ENCODE results near the gene CD180.

CD180 gene

GRCh38 chr5:67156976-67157583, 39.5 kb downstream of the CD180 start:
- peak; percentile 48 to 62 for DNase-seq

DNA sequence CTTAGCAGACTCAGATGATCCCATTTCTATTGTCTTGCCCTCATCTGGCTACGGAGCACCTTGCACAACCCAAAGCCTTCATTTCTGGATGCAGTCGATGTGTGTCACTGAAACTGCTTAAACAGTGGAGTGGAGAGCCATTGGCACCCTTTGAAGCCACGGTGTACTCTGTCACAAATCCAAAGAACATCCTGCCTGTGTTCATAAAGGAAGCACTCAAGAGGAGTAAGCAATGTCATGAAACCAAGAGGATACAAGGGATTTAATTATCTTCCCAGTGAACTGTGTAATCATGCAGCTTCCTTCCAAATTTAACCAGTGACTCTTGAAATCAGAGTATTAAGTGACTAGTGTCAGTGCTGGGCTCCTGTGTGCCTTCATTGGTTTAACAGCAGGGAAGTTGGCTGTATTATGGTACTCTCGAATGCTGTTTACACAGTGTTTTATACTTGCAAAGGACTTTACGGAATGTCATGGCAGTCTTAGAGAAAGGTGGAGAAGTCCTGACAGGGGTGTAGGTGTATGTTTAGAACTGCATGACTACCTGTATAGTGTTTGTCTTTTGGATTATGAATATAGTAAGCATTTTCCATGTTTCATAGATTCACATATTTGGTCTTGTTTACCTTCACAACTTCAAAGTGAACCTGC, 41.9 kb downstream of the CD180 start:
- no peak for DNase-seq

DNA sequence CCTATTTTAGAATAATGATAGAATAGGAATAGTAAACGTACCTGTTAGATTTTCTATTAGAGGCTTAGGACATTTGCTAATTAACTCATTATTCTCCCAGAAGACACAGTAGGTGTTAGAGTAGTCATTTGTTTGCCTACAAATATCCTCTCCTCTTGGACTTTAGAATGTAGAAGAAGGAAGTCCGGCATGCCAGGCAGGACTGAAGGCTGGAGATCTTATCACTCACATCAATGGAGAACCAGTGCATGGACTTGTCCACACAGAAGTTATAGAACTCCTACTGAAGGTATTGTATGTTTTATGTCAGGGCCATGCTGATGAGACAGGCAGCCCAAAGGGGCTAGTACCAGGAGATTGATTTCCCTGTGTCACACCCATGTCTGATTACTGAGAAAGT, 43.3 kb downstream of the CD180 start:
- DNase-seq: no peak

DNA sequence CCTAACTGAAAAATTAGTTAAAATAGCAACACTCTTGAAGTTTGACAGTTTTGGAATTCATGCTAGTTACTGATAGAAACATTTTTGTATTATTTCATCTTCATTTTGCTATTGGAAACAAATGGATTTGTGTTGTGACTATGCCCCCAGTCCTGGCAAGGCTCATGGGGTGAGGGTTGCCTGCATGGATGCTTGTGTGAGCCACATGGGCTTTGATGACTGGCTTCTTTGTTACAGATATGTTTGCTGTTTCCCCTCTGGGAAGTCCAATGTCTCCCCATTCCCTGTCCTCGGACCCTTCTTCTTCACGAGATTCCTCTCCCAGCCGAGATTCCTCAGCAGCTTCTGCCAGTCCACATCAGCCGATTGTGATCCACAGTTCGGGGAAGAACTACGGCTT, 44.2 kb downstream of the CD180 start:
- no peak for DNase-seq

DNA sequence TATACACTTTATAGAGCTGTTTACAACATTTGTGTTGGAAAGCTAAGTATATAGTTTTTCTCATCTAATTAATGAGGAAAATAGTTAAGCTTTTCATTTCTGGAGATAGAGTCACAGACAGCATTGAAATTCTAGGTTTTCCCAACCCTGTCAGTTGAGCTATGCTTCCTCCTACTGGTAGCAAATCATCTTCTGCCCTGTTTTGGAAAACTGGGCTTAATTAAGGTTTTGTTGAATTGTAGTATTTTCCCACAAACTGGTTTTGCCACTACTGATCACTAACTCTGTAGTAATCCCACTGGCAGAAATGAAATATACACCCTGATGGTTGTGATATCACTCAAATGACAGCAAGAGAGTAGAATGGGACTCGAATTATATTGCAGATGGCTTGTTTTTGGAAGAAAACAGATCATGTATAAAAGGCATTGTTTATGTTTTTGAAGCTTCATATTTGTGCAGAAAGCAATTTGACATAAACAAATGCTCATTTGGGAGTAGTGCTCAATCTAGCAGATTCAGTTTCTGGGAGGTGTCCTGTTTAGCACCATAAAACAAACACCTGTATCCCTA, 46.6 kb downstream of the CD180 start:
- no peak for DNase-seq

- no peak for DNase-seq
Measured at GRCh38 chr5:67149057-67149950, 47.3 kb downstream of the CD180 start.

DNA sequence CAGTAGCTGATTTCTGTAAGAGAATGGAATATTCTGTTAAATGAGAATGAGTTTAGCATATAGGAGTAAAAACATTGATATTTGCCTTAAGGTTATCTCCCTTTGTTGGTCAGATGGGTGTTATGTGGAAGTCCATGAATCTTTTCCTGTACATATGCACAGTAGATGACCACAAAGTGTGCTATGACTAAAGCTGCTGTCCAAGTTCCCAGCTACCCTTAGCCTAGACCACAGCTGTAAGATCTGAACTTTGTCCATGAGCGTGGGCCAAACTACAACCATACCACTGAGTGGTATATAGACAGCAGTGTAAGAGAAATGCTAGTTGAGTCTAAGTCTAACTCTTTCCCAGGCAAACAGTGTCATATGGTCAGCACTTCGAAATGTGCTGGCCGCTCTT, 48.8 kb downstream of the CD180 start:
- no peak for DNase-seq

- no peak for DNase-seq
Measured at GRCh38 chr5:67146981-67147380, 49.6 kb downstream of the CD180 start.

- no peak for DNase-seq
Measured at GRCh38 chr5:67146574-67146973, 50.0 kb downstream of the CD180 start.

DNA sequence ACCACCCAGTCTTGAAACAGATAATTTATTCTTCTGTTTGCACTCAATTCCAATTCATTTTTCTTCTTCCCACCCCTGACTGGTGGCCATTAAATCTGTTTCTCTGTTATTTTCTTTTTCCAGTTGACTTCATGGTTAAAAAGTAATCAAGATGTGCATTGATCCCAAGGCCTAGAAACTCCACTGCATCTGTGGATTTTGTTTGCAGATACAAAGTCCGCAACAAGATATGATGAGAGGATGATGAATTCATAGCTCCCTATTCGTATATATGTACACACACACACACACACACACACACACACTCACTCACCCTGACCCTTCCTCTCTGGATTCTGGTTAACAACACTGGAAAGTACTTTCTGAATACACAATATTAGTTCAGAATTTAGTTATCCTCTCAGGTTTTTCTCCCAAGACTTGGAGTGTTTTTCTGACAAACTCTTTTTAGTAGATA, 52.4 kb downstream of the CD180 start:
- no peak for DNase-seq

- DNase-seq: no peak
Measured at GRCh38 chr5:67143549-67143948, 53.0 kb downstream of the CD180 start.

- DNase-seq: no peak
Measured at GRCh38 chr5:67142816-67143215, 53.8 kb downstream of the CD180 start.

DNA sequence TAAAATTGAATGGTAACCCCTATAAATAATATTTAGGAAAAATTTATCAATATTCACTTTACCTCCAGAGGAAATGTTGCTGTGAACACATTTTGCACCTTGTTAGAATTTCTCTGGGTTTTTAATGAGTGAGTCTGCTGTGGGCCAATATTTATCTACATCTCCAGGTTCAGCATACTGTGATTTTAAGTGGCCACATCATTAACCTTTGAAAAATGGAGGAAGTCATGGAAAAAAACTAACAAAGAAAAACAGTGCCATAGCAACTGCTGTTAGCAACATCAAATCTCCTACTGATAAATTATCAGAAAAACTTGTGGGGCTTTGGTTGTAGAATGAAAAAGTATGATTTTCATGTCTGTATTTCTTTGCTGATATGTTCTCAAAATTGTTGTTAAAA, 55.0 kb downstream of the CD180 start:
- DNase-seq: no peak

DNA sequence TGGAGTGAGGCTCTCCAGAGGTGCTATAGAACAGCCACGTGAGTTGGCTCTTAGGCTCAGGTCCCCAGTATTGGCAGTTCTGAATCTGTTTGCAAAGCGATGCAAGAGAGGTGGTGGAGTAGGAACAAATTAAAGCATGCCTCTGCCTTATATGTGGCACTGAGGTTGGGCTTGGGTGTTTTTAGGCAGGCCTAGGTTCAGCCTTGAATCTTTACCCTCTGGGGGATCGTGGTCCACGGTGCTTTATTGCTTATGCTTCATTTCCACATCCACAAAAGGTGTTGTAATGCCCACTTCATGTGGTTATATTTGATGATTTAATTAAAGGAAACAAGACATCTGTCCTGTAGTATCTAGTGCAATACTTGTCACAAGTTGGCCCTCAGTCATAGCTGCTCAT, 56.2 kb downstream of the CD180 start:
- DNase-seq: no peak

GRCh38 chr5:67139030-67139429, 57.6 kb downstream of the CD180 start:
- no peak for DNase-seq

DNA sequence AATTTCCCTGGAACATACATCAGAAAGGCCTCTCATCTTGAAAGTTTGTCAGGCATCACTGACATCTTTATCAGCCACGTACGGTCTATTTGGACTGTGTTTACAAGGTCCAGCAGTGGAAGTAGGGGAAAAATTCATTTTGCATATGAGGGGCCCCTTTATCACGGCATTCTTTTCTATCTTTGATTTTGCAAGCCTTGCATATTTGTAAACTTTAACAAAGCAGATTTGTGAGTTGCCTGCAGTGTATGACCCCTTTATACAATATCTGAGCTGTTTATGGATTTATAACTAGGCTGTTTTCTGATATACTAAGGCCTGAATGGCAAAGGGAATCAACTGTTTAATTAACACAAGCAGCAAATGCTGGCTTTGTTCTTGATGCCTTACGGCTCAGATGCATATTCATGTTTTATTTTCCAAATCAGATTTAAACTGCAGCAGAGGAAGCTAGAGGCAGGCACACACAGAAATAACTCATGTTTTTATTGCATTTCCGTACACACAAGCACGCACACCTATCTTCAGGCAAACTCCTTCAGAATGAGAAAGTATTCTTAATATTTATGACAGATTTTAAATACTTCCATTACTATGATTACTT, 61.1 kb downstream of the CD180 start:
- no peak for DNase-seq

- DNase-seq: no peak
Measured at GRCh38 chr5:67133776-67134175, 62.8 kb downstream of the CD180 start.

- DNase-seq: no peak
Measured at GRCh38 chr5:67133217-67133616, 63.4 kb downstream of the CD180 start.

DNA sequence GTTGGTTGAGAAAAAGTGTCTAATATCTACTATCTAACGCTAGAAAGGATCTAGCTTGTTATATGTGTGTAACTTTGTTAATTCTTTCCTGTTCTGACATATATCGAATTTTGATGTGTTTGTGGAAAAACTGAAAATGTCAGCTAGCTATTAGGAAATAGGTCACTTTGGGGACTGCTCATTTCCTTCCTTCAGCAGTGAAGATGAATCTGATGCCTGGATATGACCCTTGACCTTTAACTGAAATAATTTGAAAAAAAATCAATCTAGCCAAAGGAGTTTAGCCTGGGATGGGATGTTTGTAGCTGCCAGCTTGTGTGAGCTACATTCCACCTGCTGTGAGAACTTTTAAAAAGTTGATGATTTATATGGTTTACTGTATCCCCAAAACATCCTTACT, 66.8 kb downstream of the CD180 start:
- no peak for DNase-seq

Data from activated CD4-positive, alpha-beta T cell treated with anti-CD3 and anti-CD28 coated beads, Interleukin-2, amount 50 U/mL, for 48 hours (primary cell).